Non-pigmented ciliary epithelial cell (primary cell): ENCODE results near the gene FYN.
"Not testable (repeated sequence)": the region's sequence is repeated elsewhere in the genome, so short reads cannot be mapped to it uniquely, and the experiment has no call there.

Experiments used
- DNase-seq: peaks from one replicate; pipeline ENCODE4 v3.0.0-alpha.2; 2010; ENCODE audit warnings: low read depth

The FYN gene

GRCh38 chr6:111660531-111660930 is 212.7 kb downstream of the FYN start:
- DNase-seq = no peak

GRCh38 chr6:111658462-111659154 is 214.6 kb downstream of the FYN start:
- no peak for DNase-seq

DNA sequence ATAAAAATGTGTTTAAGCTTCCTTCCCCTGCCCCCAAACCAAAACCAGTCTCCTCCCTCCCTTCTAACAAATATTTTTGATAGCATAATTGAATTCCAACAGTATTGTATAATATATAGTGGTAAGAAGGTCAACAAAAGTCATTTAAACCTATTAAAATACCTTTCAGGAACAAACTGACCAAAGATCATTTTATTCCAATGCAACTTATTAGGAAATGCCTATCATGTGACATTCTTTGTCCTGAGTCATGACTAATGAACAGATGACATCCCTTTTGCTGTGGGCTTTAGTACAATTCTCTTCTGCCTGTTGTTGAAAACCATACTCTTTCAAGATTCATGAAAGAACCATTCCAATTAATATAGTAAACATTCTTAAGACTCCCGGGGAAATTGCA is 216.1 kb downstream of the FYN start:
- no peak for DNase-seq

- DNase-seq = no peak
These were observed 219.3 kb downstream of the FYN start for GRCh38 chr6:111653979-111654378.

DNA sequence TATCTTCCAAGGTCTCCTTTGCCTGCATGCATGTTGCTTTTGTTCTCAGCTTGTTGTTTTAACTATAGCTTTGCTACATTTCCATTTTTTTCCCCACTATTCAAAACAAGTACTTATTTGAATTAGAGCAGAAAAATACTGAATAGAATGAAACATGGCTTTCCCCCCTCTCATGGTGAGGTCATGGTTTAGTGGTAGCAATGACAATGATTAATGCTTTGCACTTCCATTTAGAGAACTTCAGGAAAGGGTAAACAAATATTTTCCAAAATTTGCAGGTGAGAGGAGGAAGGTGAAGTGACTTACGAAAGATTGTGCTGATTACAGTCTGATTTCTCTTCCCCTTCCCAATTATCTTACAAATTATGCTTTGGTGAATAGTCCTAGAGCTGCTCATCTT is 219.8 kb downstream of the FYN start:
- DNase-seq = no peak

- no peak for DNase-seq
These were observed 221.1 kb downstream of the FYN start for GRCh38 chr6:111652156-111652555.

DNA sequence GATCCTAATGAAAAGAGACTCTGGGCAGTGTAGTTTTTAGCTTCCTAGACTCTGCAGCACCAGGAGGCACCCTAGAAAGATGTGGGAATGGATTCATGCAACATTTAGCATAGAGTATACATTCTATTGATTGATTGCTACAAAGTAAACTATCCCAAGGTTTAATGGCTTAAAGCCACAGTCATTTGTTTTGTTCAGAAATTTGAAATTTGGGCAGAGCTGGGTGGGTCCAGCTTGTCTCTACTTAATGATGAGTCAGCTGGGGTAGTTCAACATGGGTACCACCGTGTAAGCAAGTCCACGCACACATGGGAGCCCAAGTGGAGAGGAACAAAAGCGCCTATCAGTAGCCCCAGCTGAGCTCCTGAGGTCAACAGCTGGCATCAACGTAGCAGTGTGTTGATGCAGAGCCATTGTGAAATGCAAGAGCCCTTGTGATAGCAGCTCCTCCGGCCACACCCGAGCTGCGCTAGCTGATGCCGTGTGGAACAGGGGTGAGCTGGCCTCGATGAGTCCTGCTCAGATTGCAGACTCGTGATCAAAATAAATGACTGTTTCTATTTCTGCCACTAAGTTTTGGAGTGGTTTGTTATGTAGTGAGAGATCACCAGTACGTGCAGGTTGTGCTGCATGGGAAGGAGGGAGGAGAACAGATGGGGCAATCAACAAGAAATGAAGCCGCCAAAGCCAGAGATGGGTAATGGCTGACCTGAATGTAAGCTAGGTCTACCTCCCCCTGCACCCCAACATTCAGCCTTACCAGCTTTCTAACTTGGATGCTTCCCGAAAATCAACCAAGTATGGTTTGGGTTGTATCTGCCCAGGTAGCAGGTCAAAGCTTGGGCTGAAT is 221.8 kb downstream of the FYN start:
- DNase-seq = no peak

DNA sequence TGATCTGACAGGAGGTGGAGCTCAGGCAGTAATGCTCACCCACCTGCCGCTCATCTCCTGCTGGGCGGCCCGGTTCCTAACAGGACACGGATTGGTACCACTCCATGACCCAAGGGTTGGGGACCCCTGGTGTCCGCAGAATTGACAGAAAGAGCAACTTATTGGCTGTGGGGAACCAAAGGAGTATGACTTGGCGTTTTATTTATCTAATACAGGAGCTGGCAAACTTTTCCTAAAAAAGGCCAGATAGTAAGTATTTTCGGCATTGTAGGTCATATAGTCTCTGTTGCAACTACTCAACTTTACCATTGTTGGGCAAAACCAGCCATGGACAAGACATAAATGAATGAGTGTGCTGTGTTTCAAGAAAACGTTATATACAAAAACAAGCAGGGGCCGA is 223.2 kb downstream of the FYN start:
- DNase-seq = no peak

- no peak for DNase-seq
These were observed 225.2 kb downstream of the FYN start for GRCh38 chr6:111648100-111648499.

DNA sequence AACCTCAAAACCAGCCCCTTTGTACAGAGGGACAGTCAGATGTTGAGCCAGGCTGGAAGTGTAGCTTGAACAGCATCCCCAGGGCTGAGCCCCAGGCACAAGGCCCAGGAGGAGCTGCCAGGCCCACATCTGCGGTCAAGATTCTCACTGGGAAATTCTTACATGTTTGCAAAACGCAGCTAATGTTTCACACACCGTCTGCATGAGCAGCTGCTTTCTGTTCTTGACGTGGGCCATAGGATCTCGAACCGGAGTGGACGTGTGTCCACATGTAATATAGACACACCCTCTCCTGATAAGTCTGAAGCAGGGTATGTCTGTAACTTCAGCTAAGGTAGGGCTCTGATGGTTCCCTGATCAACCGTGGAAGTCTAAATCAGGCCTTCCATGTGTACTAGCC is 226.3 kb downstream of the FYN start:
- DNase-seq = no peak

- no peak for DNase-seq
These were observed 227.2 kb downstream of the FYN start for GRCh38 chr6:111646034-111646433.

DNA sequence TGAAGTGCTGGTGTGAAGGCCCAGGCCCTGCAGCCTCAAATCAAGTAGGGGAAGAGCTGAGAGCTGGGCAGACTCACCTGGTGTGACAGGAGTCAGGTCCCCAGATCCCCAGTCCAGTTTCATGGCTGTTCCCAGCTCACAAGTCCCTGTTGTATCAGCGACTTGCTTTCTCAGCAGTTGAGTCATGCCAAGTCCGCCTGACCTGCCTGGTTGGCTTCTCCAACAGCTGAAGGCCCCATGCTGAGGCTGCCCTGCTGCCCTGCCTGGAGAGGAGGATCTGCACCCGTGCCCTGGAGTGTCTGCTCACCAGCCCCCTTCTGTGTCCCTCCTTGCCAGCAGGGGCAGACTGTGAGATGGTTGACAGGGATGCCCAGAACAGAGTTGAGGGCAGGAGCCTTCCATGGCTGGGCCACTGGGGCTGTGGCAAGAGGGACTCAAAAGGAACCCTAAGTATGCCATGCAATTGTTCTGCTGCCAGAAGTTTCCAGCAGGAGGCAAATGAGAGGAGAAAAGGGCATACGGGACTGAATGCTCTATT is 228.3 kb downstream of the FYN start:
- no peak for DNase-seq

DNA sequence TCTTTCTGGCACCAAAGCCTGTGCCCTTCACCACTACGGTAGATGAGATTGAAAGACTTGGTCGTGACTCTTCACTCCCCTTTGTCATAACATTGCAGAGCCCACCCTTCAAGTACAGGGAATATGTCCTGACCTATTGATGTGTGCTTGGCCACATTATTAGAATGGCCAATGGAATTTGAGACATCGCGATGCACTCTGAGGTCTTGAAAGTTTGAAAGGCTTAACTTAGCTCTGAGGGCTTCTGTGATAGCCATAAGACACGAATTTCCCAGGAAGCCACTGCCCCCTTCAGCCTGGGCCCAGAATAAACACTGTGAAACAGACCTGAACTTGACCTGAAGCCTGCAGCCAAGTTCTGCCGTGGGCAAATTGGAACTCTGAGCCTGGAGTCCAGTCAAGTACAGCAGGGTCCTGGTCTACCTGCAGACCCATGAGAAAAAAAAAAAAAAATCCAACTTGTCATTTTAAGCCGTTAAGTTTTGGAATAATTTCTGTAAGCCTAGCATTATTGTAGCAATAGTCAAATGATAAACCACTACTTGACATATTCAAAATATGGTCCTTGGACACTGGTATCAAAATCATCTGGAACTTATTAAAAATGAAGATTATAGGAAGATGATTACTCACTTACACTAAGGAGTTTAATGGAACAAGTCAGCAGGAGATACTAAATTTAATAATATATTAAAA is 230.6 kb downstream of the FYN start:
- DNase-seq = no peak

DNA sequence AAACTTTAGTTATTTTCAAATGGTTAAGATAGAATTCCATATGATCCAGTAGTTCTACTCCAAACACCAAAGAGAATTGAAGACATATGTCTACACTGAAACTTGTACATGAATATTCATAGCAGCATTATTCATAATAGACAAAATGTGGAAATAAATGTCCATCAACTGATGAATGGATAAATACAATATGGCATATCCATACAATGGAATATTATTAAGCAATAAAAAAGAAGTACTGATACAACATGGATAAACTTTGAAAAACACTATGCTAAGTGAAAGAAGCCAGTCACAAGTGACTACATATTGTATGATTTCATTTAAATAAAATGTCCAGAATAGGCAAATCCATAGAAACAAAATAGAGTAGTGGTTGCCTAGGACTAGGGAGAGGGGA is 234.0 kb downstream of the FYN start:
- DNase-seq = no peak

DNA sequence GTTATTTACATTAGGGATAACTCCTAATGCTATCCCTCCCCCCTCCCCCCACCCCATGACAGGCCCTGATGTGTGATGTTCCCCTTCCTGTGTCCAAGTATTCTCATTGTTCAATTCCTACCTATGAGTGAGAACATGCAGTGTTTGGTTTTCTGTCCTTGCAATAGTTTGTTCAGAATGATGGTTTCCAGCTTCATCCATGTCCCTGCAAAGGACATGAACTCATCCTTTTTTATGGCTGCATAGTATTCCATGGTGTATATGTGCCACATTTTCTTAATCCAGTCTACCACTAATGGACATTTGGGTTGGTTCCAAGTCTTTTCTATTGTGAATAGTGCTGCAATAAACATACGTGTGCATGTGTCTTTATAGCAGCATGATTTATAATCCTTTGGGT is 238.3 kb downstream of the FYN start:
- not testable (repeated sequence) for DNase-seq

DNA sequence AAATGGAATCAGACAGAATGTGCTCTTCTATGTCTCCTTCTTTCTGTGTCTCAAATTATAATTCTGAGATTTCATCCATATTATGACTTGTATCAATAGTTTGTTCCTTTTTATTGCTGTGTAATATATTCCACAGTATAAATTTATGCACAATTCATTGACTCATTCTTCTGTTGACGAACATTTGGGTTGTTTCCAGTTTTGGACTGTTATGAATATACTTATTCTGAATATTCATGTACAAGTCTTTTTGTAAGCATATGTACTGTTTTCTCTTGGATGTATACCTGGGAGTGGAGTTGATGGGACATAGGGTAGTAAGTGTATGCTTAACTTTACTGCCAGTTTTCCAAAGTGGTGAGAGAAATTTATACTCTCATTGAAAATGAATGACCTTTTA is 239.4 kb downstream of the FYN start:
- DNase-seq = no peak

- DNase-seq = no peak
These were observed 240.6 kb downstream of the FYN start for GRCh38 chr6:111632468-111633247.

DNA sequence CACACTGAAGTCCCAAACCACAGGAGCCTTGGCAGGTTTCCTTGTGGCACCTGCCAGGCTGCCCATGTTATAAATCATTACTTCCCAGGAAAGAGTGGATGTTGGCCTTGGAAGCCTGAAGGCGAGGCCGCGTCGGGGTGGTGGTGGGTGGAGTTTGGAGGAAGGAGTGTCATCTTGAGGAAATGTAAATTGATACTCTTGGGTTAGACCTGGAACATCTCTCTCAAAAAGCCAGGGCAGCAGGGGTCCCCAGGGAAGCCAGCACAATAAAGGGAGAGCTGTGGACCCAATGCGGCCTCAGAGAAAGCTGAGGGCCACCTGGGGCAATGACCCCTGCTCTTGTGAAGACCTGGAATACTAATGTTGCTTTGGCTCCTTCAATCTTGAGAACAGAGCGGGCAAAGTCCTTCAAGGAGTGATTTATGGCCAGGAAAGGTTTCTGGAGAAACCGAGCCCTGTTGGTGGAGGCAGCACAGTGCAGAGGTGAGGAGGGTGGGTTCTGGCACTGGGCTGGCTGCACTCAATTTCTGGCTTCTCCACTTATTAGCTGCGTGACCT is 241.3 kb downstream of the FYN start:
- no peak for DNase-seq

DNA sequence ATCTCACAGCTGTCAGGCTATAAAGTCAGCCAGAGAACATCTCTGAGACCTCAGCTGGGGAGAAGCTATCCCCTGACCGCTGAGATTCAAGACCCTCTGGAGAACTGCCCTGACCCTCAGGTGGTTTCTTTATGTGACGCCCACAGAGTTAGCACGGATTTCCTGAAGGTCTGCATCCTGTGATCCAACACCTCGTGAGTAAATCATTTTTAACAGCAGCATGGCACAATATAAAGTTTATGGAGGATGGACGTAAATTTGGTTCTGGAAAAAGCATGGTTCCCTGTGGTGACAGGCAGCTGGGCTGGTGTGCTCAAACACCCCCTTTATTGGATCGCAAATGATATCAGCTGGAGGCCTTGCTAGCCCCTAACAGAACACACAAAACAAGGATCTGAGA is 242.2 kb downstream of the FYN start:
- DNase-seq = no peak

- no peak for DNase-seq
These were observed 245.0 kb downstream of the FYN start for GRCh38 chr6:111628142-111628850.

- no peak for DNase-seq
These were observed 246.8 kb downstream of the FYN start for GRCh38 chr6:111626441-111626840.
